Posterior vena cava (tissue), 2 donors: ENCODE results near the gene KIRREL3. TPM values are rescaled to one million over a fixed set of nuclear protein-coding genes. Genes with fewer than 3 reads are reported as not detected.

Source experiments
- DNase-seq: peaks from one replicate; pipeline ENCODE4 v3.0.0-alpha.2; 2020; ENCODE audit warnings: low spot score
- intact Hi-C, 2 donors: fragments of 100-400 bp; cut with DNase I; formaldehyde crosslinking; loops; one replicate each; pipeline versions ENCODE4 v1.14.1 to v1.14.2; 2022 to 2023
- total RNA-seq, 2 donors: library from RNA; stranded (reverse); fragmentation: NEBNext Ultra II Directional; extraction: Animal tissue kit (Norgen Biotek cat#: 25700); gene quantifications; one replicate each; pipeline ENCODE4 v1.2.1, GENCODE V29; 2021
- donor health status: DM: yes; HTN: yes; CAD: no.
- donor health status: DM: yes; HTN: yes; CAD: no.

KIRREL3 gene
- total RNA-seq, 2 donors from 2014 or later, result 0.10 to 0.74 TPM

DNA sequence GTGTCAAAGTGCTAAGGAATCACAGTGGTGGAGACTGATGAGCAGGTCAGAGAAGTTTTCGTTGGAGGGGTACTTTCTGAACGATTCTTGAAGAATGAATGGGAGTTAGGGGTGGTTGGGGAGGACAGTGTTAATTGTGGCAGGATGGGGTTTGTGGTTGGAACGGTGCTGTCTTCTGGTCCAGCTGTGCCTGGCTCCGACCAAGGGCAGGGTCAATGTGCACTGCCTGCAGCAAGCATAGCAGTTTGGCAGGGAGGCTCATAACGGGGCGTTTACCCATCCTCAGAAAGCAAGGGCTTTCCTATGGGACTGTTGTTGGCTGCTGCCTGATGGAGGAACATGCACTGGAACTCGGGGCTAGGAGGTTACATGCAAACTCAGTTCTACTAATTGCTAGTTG, 265.8 kb downstream of the KIRREL3 start:
- intact Hi-C loops, result no loop called here
- DNase-seq, result no peak

DNA sequence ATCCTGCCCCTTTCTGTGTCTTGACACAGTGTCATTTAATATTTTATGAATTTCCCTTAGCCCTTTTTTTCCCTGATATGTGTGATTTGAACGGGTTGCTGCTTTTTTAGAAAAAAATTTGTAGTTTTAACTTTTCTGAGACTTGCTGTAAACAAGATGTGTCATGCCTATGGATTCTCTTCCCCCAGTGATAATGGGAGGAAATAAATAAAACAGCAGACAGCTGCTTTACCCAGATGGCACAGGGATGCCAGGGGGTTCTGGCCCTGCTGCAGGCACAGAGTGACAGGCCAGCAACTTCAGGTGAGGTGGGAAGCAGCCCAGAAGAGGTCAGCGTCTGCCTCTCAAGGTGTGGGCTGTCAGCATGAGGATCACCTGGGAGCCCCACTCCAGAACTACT, 266.9 kb downstream of the KIRREL3 start:
- no peak for DNase-seq
- intact Hi-C loops, result no loop called here

DNA sequence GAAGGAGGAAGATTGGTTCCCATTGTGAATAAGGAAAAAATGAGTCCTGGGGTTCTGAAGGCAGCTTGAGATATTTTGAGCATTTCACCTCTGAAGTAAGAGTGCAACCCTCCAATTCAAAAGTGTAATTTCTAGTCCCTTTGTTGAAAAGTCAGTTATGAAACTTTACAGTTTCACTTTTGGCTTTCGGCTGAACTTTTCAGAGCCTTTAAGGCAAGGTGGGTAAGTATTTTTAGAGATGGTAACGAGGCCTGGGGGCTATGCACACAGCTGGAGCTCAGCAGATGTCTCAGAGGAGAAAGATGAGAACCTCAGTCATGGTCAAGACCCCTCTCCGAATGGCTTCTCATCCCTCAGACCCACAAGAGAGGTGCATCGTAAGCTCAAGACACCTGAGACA, 267.6 kb downstream of the KIRREL3 start:
- DNase-seq, result peak; percentile 1
- intact Hi-C loops, result no loop called here

DNA sequence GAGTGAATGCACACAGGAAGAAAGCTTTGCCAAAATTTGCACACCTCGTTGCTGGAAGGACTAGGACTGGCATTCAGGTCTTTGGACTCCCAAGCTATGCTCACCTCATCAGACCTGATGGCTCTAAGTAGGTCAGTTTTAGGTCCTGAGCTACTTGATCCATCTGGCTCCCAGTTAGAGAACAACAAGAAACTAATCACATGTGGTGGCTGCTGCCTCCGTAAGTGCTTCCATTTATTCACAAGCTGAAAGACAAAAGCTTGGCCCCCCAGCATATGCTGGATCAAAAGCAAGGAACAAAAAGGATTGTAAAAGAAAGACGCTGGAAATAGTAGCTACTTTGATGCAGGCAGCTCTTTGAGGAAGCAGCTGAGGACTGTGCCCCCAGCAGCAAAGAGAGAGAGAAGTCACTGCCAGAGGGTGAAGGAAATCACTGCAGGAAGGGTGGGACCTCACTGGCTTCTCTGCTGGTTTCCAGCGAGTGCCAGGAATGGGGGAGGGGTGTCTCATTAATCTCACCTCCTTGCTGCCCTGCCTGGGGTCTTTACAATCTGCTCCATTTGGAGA, 268.9 kb downstream of the KIRREL3 start:
- intact Hi-C loops, result no loop called here
- peak; percentile 38 for DNase-seq

DNA sequence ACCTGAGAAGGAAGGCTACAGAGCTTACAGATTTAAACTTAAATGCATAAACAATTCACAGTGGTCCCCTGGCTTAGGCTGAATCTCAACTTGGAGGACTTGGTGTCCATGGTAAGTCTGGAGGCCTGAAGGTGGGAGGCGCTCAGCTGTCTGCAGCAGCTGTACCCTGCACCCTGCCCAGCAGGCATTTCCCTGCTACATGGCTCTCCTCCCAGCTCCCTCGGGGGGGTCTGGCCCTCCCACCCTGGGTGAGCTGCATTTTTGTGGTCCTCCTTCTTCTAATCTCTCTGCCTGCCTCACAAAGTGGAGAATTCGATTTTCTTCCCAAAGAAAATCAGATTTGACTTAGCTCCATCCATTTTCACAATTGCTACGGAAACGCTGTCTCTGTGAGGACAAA, 273.2 kb downstream of the KIRREL3 start:
- intact Hi-C loops, result no loop called here
- peak; percentile 57 for DNase-seq

DNA sequence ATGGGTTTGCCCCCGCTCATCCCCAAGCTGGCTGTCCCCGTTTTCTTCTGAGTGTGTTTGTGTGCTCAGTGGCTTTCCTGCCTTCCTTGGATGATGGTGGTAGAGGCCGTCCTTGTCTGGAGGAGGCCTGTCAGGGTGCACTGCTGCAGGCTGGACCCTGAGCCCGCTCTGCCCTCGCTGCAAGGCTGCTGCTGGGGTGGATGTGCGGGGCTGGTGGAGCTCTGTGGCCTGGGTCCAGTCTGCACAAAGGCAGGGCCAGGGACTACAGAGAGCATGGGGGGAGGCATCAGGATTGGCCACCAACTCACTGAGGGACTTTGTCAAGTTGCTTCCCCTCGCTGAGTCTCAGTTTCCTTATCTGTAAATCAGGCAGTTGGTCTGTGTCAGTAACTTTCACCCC, 275.0 kb downstream of the KIRREL3 start:
- intact Hi-C loops, result no loop called here
- DNase-seq, result peak; percentile 50

DNA sequence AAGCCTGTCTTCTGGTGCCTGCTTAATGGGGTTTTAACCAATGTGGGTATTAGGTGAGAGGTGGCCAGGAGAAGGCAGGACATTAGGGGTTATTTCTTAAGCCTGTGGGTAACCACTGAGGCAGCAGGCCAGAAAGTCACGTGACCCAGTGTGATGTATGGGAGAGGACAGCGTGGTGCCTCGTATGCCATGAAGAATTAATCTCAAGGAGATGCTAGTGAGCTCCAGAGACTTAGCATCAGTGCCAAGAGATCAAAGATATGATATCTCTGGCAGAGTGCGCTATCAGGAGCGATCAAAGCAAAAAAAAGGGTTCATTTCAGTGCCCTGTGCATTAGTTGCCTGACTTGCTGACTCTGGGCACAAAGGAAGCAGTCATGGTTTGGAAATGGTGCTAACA, 275.5 kb downstream of the KIRREL3 start:
- intact Hi-C loops, result no loop called here
- peak; percentile 10 for DNase-seq

DNA sequence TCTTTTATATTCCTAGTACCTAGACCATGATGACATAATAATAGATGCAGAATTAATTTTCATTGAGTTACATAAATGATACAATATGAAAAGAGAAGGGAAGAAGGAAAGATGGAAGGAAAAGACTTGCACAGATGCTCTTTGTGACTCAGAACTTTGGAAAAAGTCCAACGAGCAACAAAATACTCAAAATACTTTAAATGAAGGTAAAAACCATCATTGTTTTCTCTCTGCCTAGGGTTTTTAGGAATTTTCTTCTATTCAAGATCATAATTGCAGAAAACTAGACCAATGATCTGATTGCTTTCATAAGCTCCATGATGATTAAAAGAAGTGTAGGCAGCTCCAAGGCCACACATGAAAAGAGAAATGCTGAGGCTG, 276.9 kb downstream of the KIRREL3 start:
- no peak for DNase-seq
- intact Hi-C loops, result no loop called here

DNA sequence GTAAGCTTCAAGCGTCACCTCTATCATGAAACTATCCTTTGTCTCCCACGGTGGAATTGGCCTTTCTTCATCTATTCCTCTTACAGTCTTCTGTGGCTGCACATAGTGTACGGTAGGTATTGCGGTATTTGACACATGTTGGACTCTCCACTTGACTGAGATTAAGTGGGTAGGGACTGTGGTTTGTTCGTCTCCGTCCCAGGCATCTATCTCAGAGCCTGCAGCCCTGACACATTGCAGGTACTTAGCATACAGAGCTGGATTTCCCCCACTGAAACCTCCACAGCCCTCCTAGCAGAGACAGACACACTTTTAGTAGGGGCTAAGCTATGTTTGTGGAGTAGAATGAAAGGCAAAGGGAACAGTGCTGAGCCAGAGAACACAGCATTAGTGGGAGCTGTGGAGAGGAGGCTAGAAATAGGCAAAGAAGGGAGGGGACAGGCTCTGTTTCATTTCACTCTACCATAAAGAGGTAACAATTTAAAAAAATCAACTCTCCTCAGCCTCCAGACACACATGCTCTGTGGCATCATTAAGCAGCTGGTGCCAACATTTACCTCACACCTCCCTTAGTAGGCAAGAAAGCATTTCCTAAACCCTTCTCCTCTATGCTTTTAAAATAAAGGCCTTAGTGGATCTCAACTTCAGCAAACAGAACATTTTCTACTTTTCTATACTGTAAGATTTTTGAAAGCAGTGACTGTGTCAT, 277.5 kb downstream of the KIRREL3 start:
- intact Hi-C loops, result no loop called here
- peak; percentile 9 for DNase-seq

DNA sequence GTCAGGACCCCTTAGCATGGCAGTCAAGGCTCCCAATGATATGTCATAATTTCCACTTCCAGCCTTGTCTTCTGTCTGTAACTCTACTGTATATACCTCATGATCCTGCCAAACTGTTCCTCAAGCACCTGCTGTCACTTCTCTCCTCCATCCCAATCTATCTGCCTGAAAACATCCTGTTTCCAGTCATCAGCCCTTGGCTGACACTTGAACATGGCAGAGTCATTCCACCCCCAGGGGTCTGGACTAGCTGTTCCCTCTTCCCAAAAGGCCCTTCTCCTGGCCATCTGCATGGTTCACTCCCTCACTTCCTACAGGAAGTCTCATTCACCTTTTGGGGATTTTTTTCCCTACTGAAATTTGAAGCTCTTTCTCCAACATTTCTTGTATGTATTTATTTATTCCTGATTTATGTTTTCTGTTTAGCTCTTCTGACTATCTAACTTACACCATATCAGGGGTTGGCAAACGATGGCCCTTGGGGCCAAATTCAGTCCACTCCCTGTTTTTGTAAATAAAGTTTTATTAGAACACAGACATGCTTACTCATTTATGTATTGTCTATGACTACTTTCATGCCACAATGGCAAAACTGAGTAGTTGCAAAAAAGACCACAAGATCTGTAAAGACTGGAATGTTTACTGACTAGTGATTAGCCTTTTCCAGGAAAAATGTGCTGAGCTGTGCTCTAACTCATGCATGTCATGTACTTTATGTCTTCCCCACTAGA, 278.4 kb downstream of the KIRREL3 start:
- intact Hi-C loops, result no loop called here
- peak; percentile 15 for DNase-seq

DNA sequence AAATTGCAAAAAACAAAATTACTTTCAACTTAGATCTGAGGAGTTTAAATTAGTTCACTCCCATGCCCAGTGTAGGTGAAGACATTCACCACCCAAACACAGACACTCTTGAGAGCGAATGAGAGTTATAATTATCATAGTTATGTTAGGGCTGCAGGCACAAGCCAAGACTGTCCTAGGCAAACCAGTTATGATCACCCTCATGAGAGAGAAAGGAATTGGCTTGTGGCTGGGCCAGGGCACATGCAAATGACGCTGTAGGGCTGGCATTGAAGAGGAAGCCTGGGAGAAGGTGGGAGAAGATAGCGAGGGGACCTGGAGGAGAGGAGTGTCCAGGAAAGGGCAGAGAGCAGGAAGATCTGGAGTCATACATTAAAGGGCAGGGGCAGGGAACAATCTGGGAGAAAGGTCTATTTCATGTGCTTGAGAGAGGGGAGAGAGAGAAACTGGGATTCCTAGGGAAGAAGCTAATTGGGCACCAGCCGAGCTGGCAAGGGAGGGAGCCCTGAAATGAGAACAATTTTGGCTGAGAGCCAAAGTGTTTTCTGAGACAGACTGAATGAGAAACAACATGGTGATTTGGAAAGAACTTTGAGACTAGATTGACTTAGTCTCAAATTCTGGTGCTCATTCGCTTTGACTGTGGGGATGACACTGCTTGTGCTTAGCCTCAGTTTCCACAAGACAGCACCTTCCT, 279.9 kb downstream of the KIRREL3 start:
- intact Hi-C loops, result no loop called here
- peak; percentile 65 for DNase-seq

DNA sequence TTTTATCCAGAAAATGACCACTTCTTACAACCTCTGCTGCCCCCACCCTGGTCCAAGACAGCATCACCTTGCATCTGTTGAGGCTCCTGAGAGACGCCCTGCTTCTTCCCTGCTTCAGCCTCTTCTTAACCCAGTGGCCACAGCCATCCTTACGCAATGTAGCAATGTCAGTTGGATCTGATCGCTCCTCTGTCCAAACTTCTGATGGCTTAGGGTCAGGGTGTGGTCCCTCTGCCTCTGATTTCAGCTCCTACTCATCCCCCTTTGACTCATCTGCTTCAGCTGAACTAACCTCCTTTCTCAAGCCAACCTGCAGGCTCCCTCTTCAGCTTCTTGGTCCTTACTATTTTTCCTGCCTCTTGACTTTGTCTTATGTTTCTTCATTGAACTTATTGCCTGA, 280.8 kb downstream of the KIRREL3 start:
- intact Hi-C loops, result no loop called here
- peak; percentile 34 for DNase-seq

DNA sequence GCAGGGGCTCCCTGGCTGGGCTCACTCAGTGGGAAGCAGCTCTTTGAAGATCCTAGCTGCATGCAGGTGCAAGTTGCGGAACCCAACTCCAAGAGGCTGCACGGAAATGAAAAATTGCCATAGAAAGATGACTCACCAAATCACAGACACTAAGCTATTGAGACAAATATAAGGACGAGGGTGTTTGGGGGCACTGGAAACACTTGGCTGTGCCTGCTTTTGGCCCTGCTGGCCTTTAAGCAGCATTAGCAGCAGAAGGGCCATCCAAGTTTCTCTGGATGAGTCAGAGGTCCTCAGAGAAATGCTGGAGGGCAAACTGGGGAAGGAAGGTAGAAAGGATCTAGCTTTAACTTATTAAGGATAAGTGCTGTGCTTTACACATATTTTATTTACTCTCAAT, 282.3 kb downstream of the KIRREL3 start:
- peak; percentile 1 for DNase-seq
- intact Hi-C loops, result no loop called here

DNA sequence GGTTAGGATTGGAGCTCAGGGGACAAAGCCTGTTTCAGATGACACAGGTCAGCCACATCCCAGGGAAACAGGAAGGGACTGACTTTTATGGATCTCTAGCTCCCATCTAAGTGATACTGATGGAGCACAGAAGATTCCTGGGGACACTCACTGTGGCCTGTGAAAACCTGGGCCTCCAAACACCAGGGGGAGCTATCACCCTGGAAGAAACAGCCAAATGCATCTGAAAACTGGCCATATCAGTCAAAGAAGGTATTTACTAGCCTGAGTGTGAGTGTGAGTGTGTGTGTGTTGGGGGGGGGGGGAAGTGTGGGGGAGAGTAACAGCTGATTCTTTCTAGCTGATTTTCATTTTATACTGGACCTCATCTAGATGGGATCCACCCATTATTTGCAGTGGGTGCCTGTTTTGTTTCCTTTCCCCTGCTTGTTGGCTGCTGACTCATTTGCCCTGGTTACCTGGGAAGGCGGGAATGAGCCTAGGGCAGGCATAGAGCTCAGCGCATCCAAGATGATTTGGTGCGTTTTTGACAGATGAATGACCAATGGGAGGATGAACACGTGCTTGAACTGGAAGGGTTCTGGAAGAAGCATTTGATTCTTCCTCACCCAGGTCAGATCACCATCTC, 284.0 kb downstream of the KIRREL3 start:
- intact Hi-C loops, result no loop called here
- peak; percentile 50 for DNase-seq

DNA sequence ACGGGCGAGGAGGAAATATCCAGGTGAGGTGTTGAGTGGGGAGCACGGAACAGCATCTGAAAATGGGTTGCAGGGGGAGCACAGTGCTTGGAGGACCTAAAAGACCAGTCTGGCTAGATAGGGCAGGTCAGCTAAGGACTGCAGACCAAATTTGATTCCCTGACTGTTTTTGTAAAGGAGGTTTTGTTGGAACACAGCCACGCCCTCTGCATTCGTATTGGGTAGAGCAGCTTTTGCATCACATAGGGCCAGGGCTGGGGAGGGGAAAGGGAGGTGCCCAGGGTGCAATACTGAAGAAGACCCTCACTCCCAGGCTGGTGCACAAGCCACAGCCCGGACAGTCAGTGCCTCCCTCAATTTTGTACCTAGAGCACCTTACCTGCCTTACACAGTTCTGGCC, 286.8 kb downstream of the KIRREL3 start:
- DNase-seq, result no peak
- intact Hi-C loops, result no loop called here

DNA sequence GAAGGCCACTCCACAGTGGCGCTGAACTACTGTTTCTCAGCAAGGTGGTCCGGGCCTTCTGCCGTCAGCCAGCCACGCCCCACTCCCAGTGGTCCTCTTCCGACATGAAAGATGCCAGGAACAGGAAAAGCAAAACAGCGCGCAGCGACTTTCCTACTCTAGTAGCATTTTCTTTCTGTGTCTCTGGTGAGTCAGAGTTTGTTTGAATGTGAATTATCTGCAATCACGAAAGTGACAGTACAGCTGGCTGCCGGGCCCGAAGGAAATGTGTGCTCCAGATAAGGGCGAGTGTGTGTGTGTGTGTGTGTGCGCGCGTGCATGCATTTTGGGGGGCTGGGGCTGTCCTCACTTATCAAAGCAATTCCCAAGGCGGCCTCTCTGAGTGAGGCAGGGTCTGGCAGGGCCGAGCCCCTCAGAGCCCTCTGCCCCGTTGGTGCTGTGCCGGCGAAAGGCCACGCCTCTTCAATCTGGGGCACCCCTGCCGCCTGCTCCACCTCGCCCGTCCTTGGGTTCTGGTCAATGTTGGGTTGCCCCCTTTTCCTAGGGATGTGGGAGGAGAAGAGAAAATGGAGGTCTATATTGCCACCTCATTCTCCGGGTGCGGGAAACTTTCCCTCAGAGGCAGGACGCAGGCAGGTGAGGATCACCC, 288.5 kb downstream of the KIRREL3 start:
- intact Hi-C loops, result no loop called here
- DNase-seq, result no peak

DNA sequence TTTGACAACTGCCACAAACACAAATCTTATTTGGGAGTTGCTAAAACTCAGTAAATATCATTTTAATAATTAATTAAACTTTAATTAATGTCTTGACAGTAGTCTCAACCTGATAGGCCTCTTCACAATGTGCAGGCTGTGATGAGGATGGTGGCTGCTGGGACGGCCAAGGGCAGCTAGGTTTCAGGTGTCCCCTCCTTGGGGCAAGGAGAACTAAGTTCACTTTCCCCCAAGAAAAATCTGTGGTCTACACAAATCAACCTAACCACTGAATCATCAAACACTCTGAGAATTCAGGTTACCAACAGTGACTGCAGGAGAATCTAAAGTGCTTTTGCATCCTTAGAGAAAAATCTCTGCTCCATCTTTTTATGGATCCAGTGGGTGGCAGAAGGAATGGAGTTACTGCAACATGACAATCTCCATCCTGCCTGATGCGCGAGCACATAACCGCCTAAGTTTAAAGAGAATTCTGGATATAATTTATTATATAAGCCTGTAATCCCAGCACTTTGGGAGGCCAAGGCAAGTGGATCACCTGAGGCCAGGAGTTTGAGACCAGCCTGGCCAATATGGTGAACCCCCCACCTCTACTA, 289.7 kb downstream of the KIRREL3 start:
- intact Hi-C loops, result no loop called here
- no peak for DNase-seq

DNA sequence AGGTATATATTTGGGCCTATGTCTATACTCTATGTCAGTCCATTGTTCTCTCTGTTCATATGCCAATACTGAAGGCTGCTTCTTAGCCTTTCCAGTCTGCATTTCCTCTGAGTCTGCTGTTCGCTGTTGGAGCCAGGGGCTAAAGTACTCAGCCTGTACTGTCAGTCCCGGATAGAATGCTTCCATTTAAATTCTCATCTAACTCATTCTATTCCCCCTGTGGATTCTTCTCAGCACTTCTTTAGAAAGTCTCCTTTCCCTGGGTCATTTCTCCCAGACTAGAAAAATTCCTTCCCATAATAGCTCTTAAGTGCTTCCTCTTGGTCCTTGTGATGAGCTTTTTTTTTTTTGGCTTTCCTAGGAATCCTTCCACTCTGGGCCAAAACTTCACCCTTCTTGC, 293.1 kb downstream of the KIRREL3 start:
- intact Hi-C loops, result no loop called here

DNA sequence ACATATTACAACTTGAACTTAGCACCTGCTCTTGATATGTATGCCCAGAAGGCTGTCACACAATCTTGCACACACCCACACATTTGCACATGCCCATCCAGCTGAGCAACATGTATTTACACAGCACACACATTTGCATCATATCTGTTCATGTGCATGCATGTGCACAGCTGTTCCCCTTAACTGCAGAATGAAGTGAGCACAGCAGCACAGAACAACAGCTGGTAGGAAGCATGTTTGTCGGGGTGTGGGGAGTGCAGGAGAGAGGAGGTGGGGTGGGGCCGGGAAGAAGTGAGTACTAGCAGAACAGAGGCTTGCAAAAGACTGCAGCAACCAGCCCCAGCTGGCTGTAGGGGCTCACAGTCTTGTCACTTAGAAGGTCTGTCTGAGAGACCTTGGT, 296.5 kb downstream of the KIRREL3 start:
- no peak for DNase-seq
- intact Hi-C loops, result no loop called here

More for the DNA sequence above, 293.1 kb downstream of the KIRREL3 start:
- DNase-seq, result no peak
